HEK293 (cell line): ENCODE results near the gene CIC.
A peak's percentile ranks its signal among the peaks of the same experiment; 100 is the strongest.

ENCODE experiments used
- ATF2 ChIP-seq: fragments of 450-650 bp; formaldehyde crosslinking; IDR thresholded peaks from 2 replicates; pipeline ENCODE4 v1.5.1; 2016; ENCODE audit warnings: missing biosample characterization, missing genetic modification characterization, low read depth
- CTCF ChIP-seq: fragments of 450-650 bp; formaldehyde crosslinking; IDR thresholded peaks from 2 replicates; pipeline ENCODE4 v1.5.1; 2016; ENCODE audit warnings: missing biosample characterization, missing genetic modification characterization
- ELK4 ChIP-seq: IDR thresholded peaks from 2 replicates; pipeline ENCODE4 v1.6.1; 2011; ENCODE audit warnings: mild to moderate bottlenecking, low read depth, low read length, borderline replicate concordance
- GLI2 ChIP-seq: fragments of 450-650 bp; formaldehyde crosslinking; IDR thresholded peaks from 2 replicates; pipeline ENCODE4; 2017; ENCODE audit warnings: missing biosample characterization, missing genetic modification characterization, low read depth, borderline replicate concordance
- PRDM4 ChIP-seq: fragments of 450-650 bp; formaldehyde crosslinking; IDR thresholded peaks from 2 replicates; pipeline ENCODE4 v1.5.1; 2017; ENCODE audit warnings: missing biosample characterization, missing genetic modification characterization
- SCRT2 ChIP-seq: fragments of 450-650 bp; formaldehyde crosslinking; IDR thresholded peaks from 2 replicates; pipeline ENCODE4 v1.5.1; 2016; ENCODE audit warnings: missing biosample characterization, missing genetic modification characterization
- SP7 ChIP-seq: fragments of 450-650 bp; formaldehyde crosslinking; IDR thresholded peaks from 2 replicates; pipeline ENCODE4 v1.5.1; 2016; ENCODE audit warnings: missing biosample characterization, missing genetic modification characterization
- ZBTB48 ChIP-seq: fragments of 450-650 bp; formaldehyde crosslinking; IDR thresholded peaks from 2 replicates; pipeline ENCODE4 v1.5.1; 2016; ENCODE audit warnings: missing biosample characterization, missing genetic modification characterization
- ZBTB8A ChIP-seq: fragments of 450-650 bp; formaldehyde crosslinking; IDR thresholded peaks from 2 replicates; pipeline ENCODE4 v1.5.1; 2016; ENCODE audit warnings: missing biosample characterization, missing genetic modification characterization
- ZFP37 ChIP-seq: fragments of 450-650 bp; formaldehyde crosslinking; IDR thresholded peaks from 2 replicates; pipeline ENCODE4 v1.5.1; 2016; ENCODE audit warnings: missing biosample characterization, missing genetic modification characterization
- ZIC2 ChIP-seq: fragments of 450-650 bp; formaldehyde crosslinking; IDR thresholded peaks from 2 replicates; pipeline ENCODE4 v1.5.1; 2016; ENCODE audit warnings: missing biosample characterization, missing genetic modification characterization
- ZNF132 ChIP-seq: fragments of 450-650 bp; formaldehyde crosslinking; IDR thresholded peaks from 2 replicates; pipeline ENCODE4 v1.5.1; 2017; ENCODE audit warnings: missing biosample characterization, missing genetic modification characterization, borderline replicate concordance
- ZNF133 ChIP-seq: fragments of 450-650 bp; formaldehyde crosslinking; IDR thresholded peaks from 2 replicates; pipeline ENCODE4 v1.5.1; 2016; ENCODE audit warnings: missing biosample characterization, missing genetic modification characterization
- ZNF148 ChIP-seq: fragments of 450-650 bp; formaldehyde crosslinking; IDR thresholded peaks from 2 replicates; pipeline ENCODE4 v1.5.0; 2017; ENCODE audit warnings: missing biosample characterization, missing genetic modification characterization, borderline replicate concordance
- ZNF157 ChIP-seq: fragments of 450-650 bp; formaldehyde crosslinking; IDR thresholded peaks from 2 replicates; pipeline ENCODE4 v1.5.1; 2016; ENCODE audit warnings: missing biosample characterization, missing genetic modification characterization
- ZNF16 ChIP-seq: fragments of 450-650 bp; formaldehyde crosslinking; IDR thresholded peaks from 2 replicates; pipeline ENCODE4 v1.5.1; 2016; ENCODE audit warnings: low read depth, missing biosample characterization, missing genetic modification characterization
- ZNF324 ChIP-seq: fragments of 450-650 bp; formaldehyde crosslinking; IDR thresholded peaks from 2 replicates; pipeline ENCODE4 v1.5.1; 2016; ENCODE audit warnings: missing biosample characterization, missing genetic modification characterization
- ZNF354C ChIP-seq: fragments of 450-650 bp; formaldehyde crosslinking; IDR thresholded peaks from 2 replicates; pipeline ENCODE4 v1.5.1; 2016; ENCODE audit warnings: missing biosample characterization, missing genetic modification characterization, low read depth, borderline replicate concordance
- ZNF366 ChIP-seq: fragments of 450-650 bp; formaldehyde crosslinking; conservative IDR thresholded peaks from 2 replicates; pipeline ENCODE4 v1.5.1; 2016; ENCODE audit warnings: missing biosample characterization, missing genetic modification characterization
- ZNF510 ChIP-seq: fragments of 450-650 bp; formaldehyde crosslinking; IDR thresholded peaks from 2 replicates; pipeline ENCODE4 v1.5.1; 2018; ENCODE audit warnings: mild to moderate bottlenecking, missing genetic modification characterization, missing biosample characterization; ENCODE audit not compliant: insufficient replicate concordance
- ZNF561 ChIP-seq: fragments of 450-650 bp; IDR thresholded peaks from 2 replicates; pipeline ENCODE4 v1.5.1; 2018; ENCODE audit warnings: missing biosample characterization, missing genetic modification characterization, borderline replicate concordance
- ZNF580 ChIP-seq: fragments of 450-650 bp; formaldehyde crosslinking; IDR thresholded peaks from 2 replicates; pipeline ENCODE4 v1.5.1; 2016; ENCODE audit warnings: missing biosample characterization, missing genetic modification characterization
- ZNF629 ChIP-seq: fragments of 450-650 bp; formaldehyde crosslinking; IDR thresholded peaks from 2 replicates; pipeline ENCODE4 v1.5.1; 2017; ENCODE audit warnings: missing biosample characterization, missing genetic modification characterization
- ZNF658 ChIP-seq: fragments of 450-650 bp; formaldehyde crosslinking; IDR thresholded peaks from 2 replicates; pipeline ENCODE4; 2016; ENCODE audit warnings: missing biosample characterization, missing genetic modification characterization
- ZNF843 ChIP-seq: fragments of 450-650 bp; formaldehyde crosslinking; IDR thresholded peaks from 2 replicates; pipeline ENCODE4 v1.5.1; 2016; ENCODE audit warnings: missing biosample characterization, missing genetic modification characterization
- ZSCAN18 ChIP-seq: fragments of 450-650 bp; formaldehyde crosslinking; IDR thresholded peaks from 2 replicates; pipeline ENCODE4 v1.5.1; 2016; ENCODE audit warnings: missing biosample characterization, missing genetic modification characterization
- ZSCAN23 ChIP-seq: fragments of 450-650 bp; formaldehyde crosslinking; IDR thresholded peaks from 2 replicates; pipeline ENCODE4 v1.5.1; 2016; ENCODE audit warnings: missing biosample characterization, missing genetic modification characterization
- ZSCAN30 ChIP-seq: fragments of 450-650 bp; IDR thresholded peaks from 2 replicates; pipeline ENCODE4 v1.5.1; 2018; ENCODE audit warnings: missing biosample characterization, mild to moderate bottlenecking, missing genetic modification characterization, moderate library complexity

Gene CIC

GRCh38 chr19:42246143-42246921 lies 22.7 kb upstream of the CIC start (continued):
- peak; percentile 17; the same call in 1 of the 2 replicates for TF ChIP-seq PRDM4 (tag by site-specific recombination)
- TF ChIP-seq ELK4: no peak
- TF ChIP-seq ZNF148 (tag by site-specific recombination): no peak; the same call in 1 of the 2 replicates
- no peak for TF ChIP-seq ZNF157 (tag by site-specific recombination)
- TF ChIP-seq ZNF629 (tag by site-specific recombination): peak; percentile 40
- TF ChIP-seq ZSCAN30 (tag by site-specific recombination): 0 out of 2 replicates have a peak, but pooled peaks have one; percentile 51
- TF ChIP-seq ZNF843 (tag by site-specific recombination): peak; percentile 64; the same call in 1 of the 2 replicates
- TF ChIP-seq CTCF (tag by site-specific recombination): peak; percentile 81
- TF ChIP-seq SP7 (tag by site-specific recombination): peak; percentile 64
- TF ChIP-seq ZNF658: no peak
- no peak for TF ChIP-seq ZNF16 (tag by site-specific recombination)
- TF ChIP-seq ZSCAN23 (tag by site-specific recombination): no peak
- 0 out of 2 replicates have a peak, but pooled peaks have one; percentile 21 for TF ChIP-seq ATF2
- TF ChIP-seq ZFP37 (tag by site-specific recombination): peak; percentile 40; the same call in 1 of the 2 replicates
- TF ChIP-seq ZNF132 (tag by site-specific recombination): no peak
- TF ChIP-seq ZNF133 (tag by site-specific recombination): peak; percentile 72
- no peak for TF ChIP-seq ZNF510 (tag by site-specific recombination)
- TF ChIP-seq ZNF580 (tag by site-specific recombination): 0 out of 2 replicates have a peak, but pooled peaks have one; percentile 35
- TF ChIP-seq ZBTB48 (tag by site-specific recombination): peak; percentile 71; the same call in 1 of the 2 replicates
- 0 out of 2 replicates have a peak, but pooled peaks have one; percentile 61 for TF ChIP-seq ZNF561 (tag by site-specific recombination)
- TF ChIP-seq ZBTB8A: no peak
- TF ChIP-seq GLI2: no peak
- no peak for TF ChIP-seq ZNF354C (tag by site-specific recombination)
- peak; percentile 48 for TF ChIP-seq ZIC2 (tag by site-specific recombination)
- TF ChIP-seq ZNF324 (tag by site-specific recombination): no peak
- 0 out of 2 replicates have a peak, but pooled peaks have one; percentile 4 for TF ChIP-seq SCRT2
- peak; percentile 63; the same call in 1 of the 2 replicates for TF ChIP-seq ZNF366 (tag by site-specific recombination)
- no peak for TF ChIP-seq ZSCAN18 (tag by site-specific recombination)
